ENCODE results near the gene LRRC3. TPM values are rescaled to one million over a fixed set of nuclear protein-coding genes. Genes with fewer than 3 reads are reported as not detected.
A peak's percentile ranks its signal among the peaks of the same experiment; 100 is the strongest.

Gene LRRC3
- total RNA-seq, 2 experiments from 2014 or later = 3.7 to 3.8 TPM

- CTCF ChIA-PET = no interaction called here
- DNase-seq = no peak
- H3K27me3 Mint-ChIP-seq = no peaks in the 10 kb centered on the region
- H3K36me3 Mint-ChIP-seq (ENCODE audit: low read depth) = peaks cover 17% of the 10 kb centered on the region
- H3K27ac Mint-ChIP-seq = no peak overlapping the region
- H3K9me3 Mint-ChIP-seq = peaks cover 11% of the 10 kb centered on the region
- POLR2A ChIA-PET = no interaction called here
- H3K4me3 Mint-ChIP-seq = no peak overlapping the region
- no peaks in the 10 kb centered on the region for H3K4me1 Mint-ChIP-seq
These were observed 36.5 kb upstream of the LRRC3 start for GRCh38 chr21:44418876-44419230.

- Mint-ChIP-seq H3K27ac (no peak overlapping the region), H3K9me3 (peaks cover 11% of the 10 kb centered on the region), H3K27me3 (no peaks in the 10 kb centered on the region), H3K4me1 (no peaks in the 10 kb centered on the region), H3K4me3 (no peak overlapping the region), H3K36me3 (ENCODE audit: low read depth) (peaks cover 12% of the 10 kb centered on the region)
- ChIA-PET POLR2A (no interaction called here), CTCF (no interaction called here)
- DNase-seq = no peak
These were observed 35.6 kb upstream of the LRRC3 start for GRCh38 chr21:44419679-44420078.

- H3K27ac Mint-ChIP-seq = no peak overlapping the region
These were observed 34.7 kb upstream of the LRRC3 start for GRCh38 chr21:44420416-44421205.

GRCh38 chr21:44421901-44422840, 33.1 kb upstream of the LRRC3 start:
- POLR2A ChIA-PET = no interaction called here
- CTCF ChIA-PET = no interaction called here
- no peak for DNase-seq
- Mint-ChIP-seq H3K27ac (no peak overlapping the region), H3K4me3 (no peak overlapping the region), H3K36me3 (ENCODE audit: low read depth) (peaks cover 12% of the 10 kb centered on the region), H3K9me3 (peaks cover 11% of the 10 kb centered on the region), H3K27me3 (no peaks in the 10 kb centered on the region), H3K4me1 (no peaks in the 10 kb centered on the region)

More at GRCh38 chr21:44420416-44421205, 34.7 kb upstream of the LRRC3 start:
- POLR2A ChIA-PET = no interaction called here
- Mint-ChIP-seq H3K4me3 (no peak overlapping the region), H3K36me3 (ENCODE audit: low read depth) (peaks cover 12% of the 10 kb centered on the region), H3K4me1 (no peaks in the 10 kb centered on the region), H3K9me3 (peaks cover 11% of the 10 kb centered on the region), H3K27me3 (no peaks in the 10 kb centered on the region)
- DNase-seq = no peak
- CTCF ChIA-PET = no interaction called here

- no peaks in the 10 kb centered on the region for H3K4me1 Mint-ChIP-seq
- H3K36me3 Mint-ChIP-seq (ENCODE audit: low read depth) = peaks cover 9% of the 10 kb centered on the region
- peaks cover 11% of the 10 kb centered on the region for H3K9me3 Mint-ChIP-seq
- H3K4me3 Mint-ChIP-seq = no peak overlapping the region
- POLR2A ChIA-PET = no interaction called here
- CTCF ChIA-PET = no interaction called here
- no peaks in the 10 kb centered on the region for H3K27me3 Mint-ChIP-seq
- no peak overlapping the region for H3K27ac Mint-ChIP-seq
- DNase-seq = no peak
These were observed 31.9 kb upstream of the LRRC3 start for GRCh38 chr21:44423312-44423821.

GRCh38 chr21:44423941-44424607, 31.2 kb upstream of the LRRC3 start:
- Mint-ChIP-seq H3K36me3 (ENCODE audit: low read depth) (peaks cover 5% of the 10 kb centered on the region), H3K4me1 (no peaks in the 10 kb centered on the region), H3K4me3 (no peak overlapping the region), H3K9me3 (peaks cover 11% of the 10 kb centered on the region), H3K27ac (no peak overlapping the region), H3K27me3 (no peaks in the 10 kb centered on the region)
- CTCF ChIA-PET = no interaction called here
- POLR2A ChIA-PET = no interaction called here
- DNase-seq = no peak

- Mint-ChIP-seq H3K27ac (no peak overlapping the region), H3K4me3 (no peak overlapping the region), H3K4me1 (no peaks in the 10 kb centered on the region), H3K36me3 (ENCODE audit: low read depth) (no peaks in the 10 kb centered on the region), H3K9me3 (peaks cover 7% of the 10 kb centered on the region), H3K27me3 (no peaks in the 10 kb centered on the region)
- ChIA-PET CTCF (no interaction called here), POLR2A (no interaction called here)
- no peak for DNase-seq
These were observed 30.6 kb upstream of the LRRC3 start for GRCh38 chr21:44424608-44425306.

GRCh38 chr21:44425307-44425894, 29.9 kb upstream of the LRRC3 start:
- H3K9me3 Mint-ChIP-seq = peaks cover 9% of the 10 kb centered on the region
- H3K36me3 Mint-ChIP-seq (ENCODE audit: low read depth) = no peaks in the 10 kb centered on the region
- H3K27ac Mint-ChIP-seq = no peak overlapping the region
- no peaks in the 10 kb centered on the region for H3K27me3 Mint-ChIP-seq
- POLR2A ChIA-PET = no interaction called here
- no peak for DNase-seq
- CTCF ChIA-PET = no interaction called here
- H3K4me3 Mint-ChIP-seq = peak overlapping the region; percentile 4
- H3K4me1 Mint-ChIP-seq = no peaks in the 10 kb centered on the region

GRCh38 chr21:44425895-44426662, 29.2 kb upstream of the LRRC3 start:
- H3K9me3 Mint-ChIP-seq = peaks cover 11% of the 10 kb centered on the region
- H3K4me3 Mint-ChIP-seq = no peak overlapping the region
- no peaks in the 10 kb centered on the region for H3K27me3 Mint-ChIP-seq
- ChIA-PET POLR2A (no interaction called here), CTCF (no interaction called here)
- no peaks in the 10 kb centered on the region for H3K4me1 Mint-ChIP-seq
- DNase-seq = no peak
- H3K36me3 Mint-ChIP-seq (ENCODE audit: low read depth) = peaks cover 2% of the 10 kb centered on the region
- H3K27ac Mint-ChIP-seq = no peak overlapping the region

- Mint-ChIP-seq H3K27ac (no peak overlapping the region), H3K9me3 (peaks cover 12% of the 10 kb centered on the region), H3K27me3 (no peaks in the 10 kb centered on the region), H3K36me3 (ENCODE audit: low read depth) (peaks cover 2% of the 10 kb centered on the region), H3K4me3 (no peak overlapping the region), H3K4me1 (no peaks in the 10 kb centered on the region)
- ChIA-PET CTCF (no interaction called here), POLR2A (no interaction called here)
- no peak for DNase-seq
These were observed 28.6 kb upstream of the LRRC3 start for GRCh38 chr21:44426663-44427191.

GRCh38 chr21:44427241-44428120, 27.8 kb upstream of the LRRC3 start:
- POLR2A ChIA-PET = no interaction called here
- Mint-ChIP-seq H3K4me1 (no peaks in the 10 kb centered on the region), H3K4me3 (no peak overlapping the region), H3K36me3 (ENCODE audit: low read depth) (peaks cover 2% of the 10 kb centered on the region), H3K9me3 (peaks cover 14% of the 10 kb centered on the region), H3K27ac (no peak overlapping the region), H3K27me3 (no peaks in the 10 kb centered on the region)
- CTCF ChIA-PET = no interaction called here
- no peak for DNase-seq
